SK-N-MC (cell line): ENCODE results near the gene GPR63.

ENCODE experiments used
- EZH2 ChIP-seq: fragments of 200-600 bp; sonication (generic); IDR thresholded peaks from one replicate; pipeline ENCODE4 v1.6.1; 2017; ENCODE audit warnings: antibody characterized with exemption
- FOXP2 ChIP-seq: optimal IDR thresholded peaks from 2 replicates; pipeline ENCODE3; 2011; ENCODE audit warnings: mild to moderate bottlenecking, moderate library complexity; ENCODE audit not compliant: insufficient read depth; ENCODE audit errors: extremely low read length, control extremely low read depth
- POLR2AphosphoS5 ChIP-seq: IDR thresholded peaks from 2 replicates; pipeline ENCODE4 v1.6.1; 2012; ENCODE audit warnings: mild to moderate bottlenecking, low read depth, low read length, borderline replicate concordance

DNA sequence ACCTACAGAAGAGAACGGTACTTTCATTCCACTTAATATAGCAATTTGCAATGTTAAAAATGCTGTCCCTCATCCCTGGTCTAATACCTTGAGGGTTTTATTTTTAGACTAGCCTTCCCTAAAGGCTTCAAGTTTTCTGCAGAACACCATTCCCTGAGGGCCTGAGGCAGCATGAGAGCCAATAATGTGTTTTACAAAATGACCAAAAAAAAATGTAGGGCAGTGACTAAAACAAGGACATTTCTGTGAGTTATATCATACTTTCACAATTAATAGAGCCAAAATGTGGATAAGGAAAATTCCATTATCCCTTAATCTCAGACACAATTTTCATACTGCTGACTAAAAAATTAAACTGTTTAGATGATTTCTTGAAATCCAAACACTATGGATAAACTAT, 22.7 kb downstream of the GPR63 start:
- TF ChIP-seq EZH2 (no peak), POLR2AphosphoS5 (no peak), FOXP2 (no peak)
